Measurements from ENCODE around the gene SPACDR.
A peak's percentile ranks its signal among the peaks of the same experiment; 100 is the strongest.
"Not testable (repeated sequence)": the region's sequence is repeated elsewhere in the genome, so short reads cannot be mapped to it uniquely, and the experiment has no call there.

Gene SPACDR, protein sequence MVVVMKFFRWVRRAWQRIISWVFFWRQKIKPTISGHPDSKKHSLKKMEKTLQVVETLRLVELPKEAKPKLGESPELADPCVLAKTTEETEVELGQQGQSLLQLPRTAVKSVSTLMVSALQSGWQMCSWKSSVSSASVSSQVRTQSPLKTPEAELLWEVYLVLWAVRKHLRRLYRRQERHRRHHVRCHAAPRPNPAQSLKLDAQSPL

DNA sequence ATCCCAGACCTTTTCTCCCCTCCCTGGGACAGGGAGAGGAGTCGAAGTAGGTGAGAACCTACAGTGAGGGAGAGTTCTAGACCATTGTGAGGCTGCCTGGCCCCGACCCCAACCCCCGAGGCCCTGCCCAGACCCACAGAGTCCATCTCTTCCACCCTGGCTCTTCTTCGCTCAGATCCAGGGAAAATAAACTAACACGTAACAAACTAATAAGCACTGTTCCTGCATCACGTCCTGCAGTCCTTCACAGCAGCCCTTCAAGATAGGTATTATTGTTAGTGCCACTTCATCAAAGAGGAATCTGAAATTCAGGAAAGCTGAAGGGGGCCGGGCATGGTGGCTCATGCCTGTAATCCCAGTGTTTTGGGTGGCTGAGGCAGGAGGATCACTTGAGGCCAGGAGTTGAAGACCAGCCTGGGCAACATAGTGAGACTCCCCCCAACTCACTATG is at the start of gene SPACDR:
Gene SPACDR, minus strand, starts transcription at position 51 of the 451 bp plus-strand sequence. CDS start 235 bp downstream, outside the sequence.
- no peak for DNase-seq (ENCODE audit: low read depth)

- DNase-seq (ENCODE audit: low read depth), result no peak
These were observed 49.3 kb upstream of the SPACDR start for GRCh38 chr7:100513212-100513810.

DNA sequence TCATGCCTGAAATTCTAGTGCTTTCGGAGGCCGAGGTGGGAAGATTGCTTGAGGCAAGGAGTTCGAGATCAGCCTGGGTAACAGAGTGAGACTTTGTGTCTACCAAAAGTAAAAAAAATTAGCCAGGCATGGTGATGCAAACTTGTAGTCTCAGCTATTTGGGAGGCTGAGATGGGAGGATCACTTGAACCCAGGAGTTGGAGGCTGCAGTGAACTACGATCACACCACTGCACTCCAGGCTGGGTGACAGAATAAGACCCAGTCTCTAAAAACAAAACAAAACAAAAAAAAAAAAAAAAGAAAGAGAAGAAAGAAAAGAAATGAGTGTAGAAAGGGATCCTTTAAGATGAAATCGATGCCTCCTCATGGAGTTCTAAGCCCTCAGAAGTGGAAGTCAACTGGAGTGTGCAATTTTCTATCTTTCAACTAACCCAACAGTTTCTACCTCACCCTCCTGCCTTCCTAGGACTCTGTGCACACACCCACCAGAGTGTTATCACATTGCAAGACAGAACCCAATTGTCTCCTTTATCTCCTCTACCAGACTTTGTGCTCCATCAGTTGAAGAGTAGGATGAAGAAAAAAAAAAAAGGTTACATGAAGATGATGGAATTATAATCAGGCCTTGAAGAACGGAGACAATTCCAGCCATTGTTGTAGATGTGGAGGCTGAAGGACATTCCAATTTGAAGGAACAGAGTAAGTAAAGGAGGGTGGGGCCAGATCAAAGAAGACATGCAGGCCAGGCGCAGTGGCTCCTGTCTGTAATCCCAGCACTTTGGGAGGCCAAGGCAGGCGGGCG is 46.6 kb upstream of the SPACDR start:
- DNase-seq (ENCODE audit: low read depth), result no peak

DNA sequence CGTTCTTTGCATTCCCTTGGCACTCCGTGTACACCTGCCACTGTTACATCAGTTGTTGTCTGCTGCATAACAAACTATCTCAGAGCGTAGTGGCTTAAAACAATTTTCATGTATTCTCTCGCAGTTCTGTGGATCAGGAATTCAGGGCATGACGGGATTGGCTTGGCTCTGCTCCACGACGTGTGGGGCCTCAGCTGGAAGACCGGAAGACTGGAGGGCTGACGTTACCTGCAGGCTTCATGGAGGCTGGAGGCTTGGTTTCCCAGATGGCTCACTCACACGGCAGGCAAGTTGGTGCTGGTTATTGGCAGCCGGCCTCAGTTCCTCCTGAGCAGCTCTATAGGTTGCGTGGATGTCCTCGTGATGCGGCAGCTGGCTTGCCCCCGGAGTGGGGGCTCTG is 45.2 kb upstream of the SPACDR start:
- peak; percentile 88 for DNase-seq (ENCODE audit: low read depth)

DNA sequence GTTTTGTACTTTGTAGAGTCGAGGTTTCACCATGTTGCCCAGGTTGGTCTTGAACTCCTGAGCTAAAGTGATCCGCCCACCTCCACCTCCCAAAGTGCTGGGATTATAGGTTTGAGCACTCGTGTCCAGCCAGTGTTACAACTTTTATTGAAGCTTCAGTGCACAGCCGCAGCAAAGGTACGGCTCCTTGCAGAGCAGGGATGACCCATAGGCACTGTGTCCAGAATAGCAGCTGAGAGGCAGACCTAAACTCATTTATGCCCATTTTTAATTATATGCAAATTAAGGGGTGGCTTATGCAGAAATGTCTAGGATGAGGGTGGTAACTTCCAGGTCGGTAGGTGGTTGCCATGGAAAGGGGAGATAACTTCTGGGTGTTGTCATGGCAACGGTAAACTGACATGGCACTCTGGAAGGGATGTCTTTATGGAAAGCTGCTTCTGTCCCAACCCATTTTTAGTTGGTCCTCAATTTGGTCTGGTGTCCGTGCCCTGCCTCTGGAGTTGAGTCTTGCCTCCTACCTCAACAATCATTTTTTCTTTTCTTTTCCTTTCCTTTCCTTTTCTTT is 42.4 kb upstream of the SPACDR start:
- no peak for DNase-seq (ENCODE audit: low read depth)

- no peak for DNase-seq (ENCODE audit: low read depth)
These were observed 41.0 kb upstream of the SPACDR start for GRCh38 chr7:100504887-100505611.

DNA sequence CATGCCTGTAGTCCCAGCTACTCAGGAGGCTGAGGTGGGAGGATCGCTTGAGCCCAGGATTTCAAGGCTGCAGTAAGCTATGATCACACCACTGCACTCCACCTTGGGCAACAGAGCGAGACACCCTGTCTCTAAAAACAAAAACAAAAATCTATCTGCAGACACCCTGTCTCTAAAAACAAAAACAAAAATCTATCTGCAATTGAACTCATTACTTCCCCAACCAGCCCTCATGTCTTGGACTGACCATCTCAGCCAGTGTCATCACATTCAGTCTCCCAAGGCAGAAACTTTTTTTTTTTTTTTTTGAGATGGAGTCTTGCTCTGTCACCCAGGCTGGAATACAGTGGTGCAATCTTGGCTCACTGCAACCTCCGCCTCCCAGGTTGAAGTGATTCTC is 40.0 kb upstream of the SPACDR start:
- not testable (repeated sequence) for DNase-seq (ENCODE audit: low read depth)

GRCh38 chr7:100500743-100501142 is 36.7 kb upstream of the SPACDR start:
- DNase-seq (ENCODE audit: low read depth), result not testable (repeated sequence)

- no peak for DNase-seq (ENCODE audit: low read depth)
These were observed 32.4 kb upstream of the SPACDR start for GRCh38 chr7:100496509-100496908.

DNA sequence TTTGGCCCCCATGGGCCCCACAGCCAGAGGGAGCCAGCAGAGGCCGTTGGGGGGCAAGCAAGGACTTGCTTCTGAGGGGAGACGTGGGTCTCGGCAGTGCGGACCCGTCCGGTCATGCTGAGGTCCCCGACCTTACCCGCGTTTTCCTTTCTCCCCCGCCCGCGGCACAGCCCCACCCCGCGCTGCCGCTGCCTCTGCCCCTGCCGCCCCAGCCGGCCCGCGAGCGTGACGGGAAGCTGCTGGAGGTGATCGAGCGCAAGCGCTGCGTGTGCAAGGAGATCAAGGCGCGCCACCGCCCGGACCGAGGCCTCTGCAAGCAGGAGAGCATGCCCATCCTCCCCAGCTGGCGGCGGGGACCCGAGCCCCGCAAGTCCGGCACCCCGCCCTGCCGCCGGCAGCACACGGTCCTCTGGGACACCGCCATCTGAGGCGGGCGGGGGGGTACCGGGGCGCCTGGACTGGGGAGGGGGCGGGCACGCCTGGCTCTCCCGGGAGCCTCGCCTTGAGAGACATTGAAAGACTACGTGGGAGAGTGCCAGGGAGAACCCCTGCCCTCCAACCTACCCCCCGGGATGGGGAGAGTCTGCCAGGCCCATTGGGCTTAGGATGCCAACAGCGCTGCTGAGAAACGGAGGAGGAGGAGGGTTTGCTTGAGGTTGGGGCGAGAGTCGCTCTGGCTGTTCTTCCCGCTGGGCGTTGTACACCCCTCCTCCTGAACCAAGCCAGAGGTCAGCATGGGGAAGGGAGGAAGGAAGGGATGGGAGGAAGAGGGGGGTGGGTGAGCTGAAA is 29.6 kb upstream of the SPACDR start:
- peak; percentile 56 for DNase-seq (ENCODE audit: low read depth)

DNA sequence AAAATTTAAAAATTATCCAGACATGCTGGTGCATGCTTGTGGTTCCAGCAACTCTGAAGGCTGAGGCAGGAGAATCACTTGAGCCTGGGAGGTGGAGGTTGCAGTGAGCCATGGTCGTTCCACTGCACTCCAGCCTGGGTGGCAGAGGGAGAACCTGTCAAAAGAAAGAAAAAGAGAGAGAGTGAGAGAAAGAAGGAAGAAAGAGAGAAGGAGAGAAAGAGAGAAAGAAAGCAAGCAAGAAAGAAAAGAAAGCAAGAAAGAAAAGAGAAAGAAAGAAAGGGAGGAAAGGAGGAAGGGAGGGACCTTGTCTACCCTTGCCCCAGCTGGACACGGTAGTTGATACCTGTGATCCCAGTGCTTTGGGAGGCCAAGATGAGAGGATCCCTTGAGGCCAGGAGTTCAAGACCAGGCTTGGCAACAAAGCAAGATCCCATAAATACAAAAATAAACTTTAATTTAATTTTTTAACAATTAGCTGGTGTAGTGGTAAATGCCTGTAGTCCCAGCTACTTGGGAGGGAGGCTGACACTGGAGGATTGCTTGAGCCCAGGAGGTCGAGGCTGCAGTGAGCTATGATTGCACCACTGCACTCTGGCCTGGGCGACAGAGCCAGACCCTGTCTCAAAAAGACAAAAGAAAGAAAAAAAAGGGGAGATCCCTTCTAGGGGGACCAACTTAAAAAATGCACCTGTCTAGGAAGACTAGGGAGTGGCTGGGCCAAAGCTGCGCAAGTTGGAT is 28.8 kb upstream of the SPACDR start:
- DNase-seq (ENCODE audit: low read depth), result no peak

DNA sequence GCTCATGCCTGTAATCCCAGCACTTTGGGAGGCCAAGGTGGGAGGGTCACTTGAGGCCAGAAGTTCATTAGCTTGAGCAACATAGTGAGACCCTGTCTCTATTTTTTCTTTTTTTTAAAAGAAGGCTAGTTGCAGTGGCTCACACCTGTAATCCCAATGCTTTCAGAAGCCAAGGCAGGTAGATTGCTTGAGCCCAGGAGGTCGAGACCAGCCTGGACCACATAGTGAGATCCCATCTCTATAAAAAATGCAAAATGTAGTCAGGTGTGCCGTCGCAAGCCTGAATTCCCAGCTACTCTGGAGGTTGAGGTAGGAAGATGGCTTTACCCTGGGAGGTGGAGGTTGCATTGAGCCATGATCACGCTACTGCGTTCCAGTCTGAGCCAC is 27.1 kb upstream of the SPACDR start:
- no peak for DNase-seq (ENCODE audit: low read depth)

DNA sequence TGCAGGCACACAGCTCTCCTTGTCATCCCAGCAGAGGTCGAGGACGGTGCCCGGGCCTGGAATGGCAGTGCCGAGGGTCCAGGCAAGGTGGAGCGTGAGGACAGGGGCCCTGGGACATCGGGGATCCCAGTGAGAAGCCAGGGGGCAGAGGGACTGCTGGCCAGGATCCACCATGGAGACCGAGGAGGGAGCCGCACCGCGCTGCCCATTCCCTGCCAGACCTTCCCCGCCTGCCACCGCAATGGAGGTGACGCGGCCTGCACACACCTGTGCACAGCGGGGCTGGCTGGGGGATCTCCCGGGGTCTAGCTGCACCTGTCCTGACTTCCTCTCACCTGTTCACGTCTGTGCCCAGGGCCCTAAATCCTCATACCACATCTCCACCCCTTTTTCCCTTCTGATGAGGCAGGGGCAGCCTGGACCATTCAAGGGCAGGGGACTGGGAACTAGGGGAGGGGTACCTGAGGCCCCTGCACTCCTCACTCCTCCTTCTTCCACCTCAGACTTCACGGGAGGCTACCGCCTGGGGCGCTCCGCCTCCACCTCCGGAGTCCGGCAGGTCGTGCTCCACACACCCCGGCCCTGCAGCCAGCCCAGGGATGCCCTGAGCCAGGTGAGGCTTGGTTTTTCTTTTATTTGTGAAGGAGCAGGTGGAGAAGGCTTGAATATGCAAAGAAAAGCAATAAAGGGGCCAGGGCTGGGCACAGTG is 26.6 kb upstream of the SPACDR start:
- no peak for DNase-seq (ENCODE audit: low read depth)

- peak; percentile 92 for DNase-seq (ENCODE audit: low read depth)
These were observed 25.8 kb upstream of the SPACDR start for GRCh38 chr7:100489824-100490223.

GRCh38 chr7:100489121-100489520 is 25.1 kb upstream of the SPACDR start:
- DNase-seq (ENCODE audit: low read depth), result no peak

DNA sequence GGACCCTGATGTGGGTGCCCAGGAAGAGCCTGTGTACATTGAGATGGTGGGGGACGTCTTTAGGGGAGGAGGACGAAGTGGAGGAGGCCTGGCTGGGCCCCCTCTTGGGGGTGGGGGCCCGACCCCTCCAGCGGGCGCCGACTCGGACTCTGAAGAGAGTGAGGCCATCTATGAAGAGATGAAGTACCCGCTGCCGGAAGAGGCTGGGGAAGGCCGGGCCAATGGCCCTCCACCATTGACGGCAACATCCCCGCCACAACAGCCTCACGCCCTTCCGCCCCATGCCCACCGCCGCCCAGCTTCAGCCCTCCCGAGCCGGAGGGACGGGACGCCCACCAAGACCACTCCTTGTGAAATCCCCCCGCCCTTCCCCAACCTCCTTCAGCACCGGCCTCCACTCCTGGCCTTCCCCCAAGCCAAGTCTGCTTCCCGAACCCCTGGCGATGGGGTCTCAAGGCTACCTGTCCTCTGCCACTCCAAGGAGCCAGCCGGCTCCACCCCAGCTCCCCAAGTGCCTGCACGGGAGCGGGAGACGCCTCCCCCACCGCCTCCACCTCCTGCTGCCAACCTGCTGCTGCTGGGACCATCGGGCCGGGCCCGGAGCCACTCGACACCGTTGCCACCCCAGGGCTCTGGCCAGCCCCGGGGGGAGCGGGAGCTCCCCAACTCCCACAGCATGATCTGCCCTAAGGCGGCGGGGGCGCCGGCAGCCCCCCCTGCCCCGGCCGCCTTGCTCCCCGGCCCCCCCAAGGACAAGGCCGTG is 24.5 kb upstream of the SPACDR start:
- no peak for DNase-seq (ENCODE audit: low read depth)

- DNase-seq (ENCODE audit: low read depth), result peak; percentile 53
These were observed 22.8 kb upstream of the SPACDR start for GRCh38 chr7:100486753-100487446.

DNA sequence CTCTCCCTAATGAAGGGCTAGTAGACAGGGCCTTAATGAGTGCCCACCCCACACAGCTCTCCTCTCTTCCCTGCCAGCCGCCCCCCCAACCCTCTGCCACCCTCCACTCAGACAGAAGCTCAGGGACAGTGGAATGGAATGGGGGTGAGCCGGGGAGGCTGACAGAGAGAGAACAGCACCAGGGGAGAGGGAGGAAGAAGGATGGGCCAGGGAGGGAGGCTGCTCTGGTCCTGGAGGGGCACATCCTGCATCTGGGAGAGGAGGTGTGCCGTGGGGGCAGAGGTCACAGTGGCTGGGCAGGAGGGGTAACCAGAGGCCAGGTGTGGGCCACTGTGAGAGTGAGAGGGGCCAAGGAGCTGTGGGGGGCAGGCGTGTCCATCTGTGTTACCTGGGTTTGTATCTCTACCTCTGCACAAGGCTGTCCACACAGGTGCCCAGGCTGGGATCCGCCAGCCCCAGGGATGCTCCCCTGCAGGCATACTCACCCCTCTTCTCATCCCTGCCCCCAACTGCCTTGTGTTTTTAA is 22.1 kb upstream of the SPACDR start:
- no peak for DNase-seq (ENCODE audit: low read depth)

Measured in iris pigment epithelial cell (primary cell).